CD4-positive, alpha-beta T cell treated with Interleukin-4 for 1 hour (primary cell): Measurements from ENCODE around the gene ZNF688.
"Not testable (repeated sequence)": the region's sequence is repeated elsewhere in the genome, so short reads cannot be mapped to it uniquely, and the experiment has no call there.

Experiments
- DNase-seq, 2 donors: peaks; one replicate each; pipeline ENCODE4 v3.0.0-alpha.2; 2020 to 2022

ZNF688 gene

GRCh38 chr16:30571445-30572322, at the start of gene ZNF688:
Gene ZNF688 (minus strand): TSS chr16:30571714. CDS start chr16:30571629, 85 bp downstream.
- DNase-seq = peak; percentile 99

- DNase-seq = no peak
Observed at GRCh38 chr16:30620169-30620568, 48.7 kb upstream of the ZNF688 start.

GRCh38 chr16:30619638-30620037, 48.1 kb upstream of the ZNF688 start:
- no peak for DNase-seq

GRCh38 chr16:30619202-30619601, 47.7 kb upstream of the ZNF688 start:
- DNase-seq = no peak

GRCh38 chr16:30615358-30616091, 44.0 kb upstream of the ZNF688 start:
- peak; percentile 65 to 72 for DNase-seq

GRCh38 chr16:30609926-30610839, 38.7 kb upstream of the ZNF688 start, which contains the start of gene ZNF689:
Gene ZNF689 (minus strand): TSS chr16:30610389. CDS start chr16:30610041, 348 bp downstream.
- peak; percentile 94 to 98 for DNase-seq

- DNase-seq = peak in 1 of 2 donors; percentile 33
Observed at GRCh38 chr16:30609002-30609925, 37.8 kb upstream of the ZNF688 start.

GRCh38 chr16:30606004-30606403, 34.5 kb upstream of the ZNF688 start:
- no peak for DNase-seq

GRCh38 chr16:30605158-30605557, 33.6 kb upstream of the ZNF688 start:
- peak in 1 of 2 donors; percentile 35 for DNase-seq

GRCh38 chr16:30604316-30604947, 32.9 kb upstream of the ZNF688 start:
- no peak for DNase-seq

- DNase-seq = no peak
Observed at GRCh38 chr16:30603945-30604315, 32.4 kb upstream of the ZNF688 start.

- no peak for DNase-seq
Observed at GRCh38 chr16:30602616-30603277, 31.2 kb upstream of the ZNF688 start.

GRCh38 chr16:30601966-30602365, 30.5 kb upstream of the ZNF688 start:
- DNase-seq = no peak

GRCh38 chr16:30600929-30601328, 29.4 kb upstream of the ZNF688 start:
- DNase-seq = no peak

- DNase-seq = no peak
Observed at GRCh38 chr16:30600215-30600614, 28.7 kb upstream of the ZNF688 start.

GRCh38 chr16:30592871-30593270, 21.4 kb upstream of the ZNF688 start:
- DNase-seq = no peak

- not testable (repeated sequence) for DNase-seq
Observed at GRCh38 chr16:30590869-30591268, 19.4 kb upstream of the ZNF688 start.

GRCh38 chr16:30589582-30589981, 18.1 kb upstream of the ZNF688 start:
- DNase-seq = not testable (repeated sequence)

GRCh38 chr16:30588651-30589050, 17.1 kb upstream of the ZNF688 start:
- no peak for DNase-seq

GRCh38 chr16:30585400-30586191, 14.1 kb upstream of the ZNF688 start, which contains the start of gene ZNF785:
Gene ZNF785 (minus strand): TSS chr16:30585697. CDS start chr16:30585611, 86 bp downstream.
- DNase-seq = peak; percentile 97
